ENCODE data around the gene TWNK. TPM values are rescaled to one million over a fixed set of nuclear protein-coding genes. Genes with fewer than 3 reads are reported as not detected.

TWNK gene
- total RNA-seq, 1 experiment from 2014 or later = 38.7 TPM

- H3T11ph ChIP-seq (ENCODE audit: low read length) = no peak overlapping the region
- no peak overlapping the region for H3K18ac ChIP-seq (ENCODE audit: insufficient read length, low read depth, low read length)
- H3K56ac ChIP-seq (ENCODE audit: insufficient read length, low read depth, low read length) = no peak overlapping the region
- H3K79me1 ChIP-seq (ENCODE audit: insufficient read depth, low read depth, low read length, poor library complexity, severe bottlenecking) = no peaks in the 10 kb centered on the region
- no peak overlapping the region for H3K4me2 ChIP-seq (ENCODE audit: insufficient read depth, insufficient read length, low read length)
- H2BK5ac ChIP-seq (ENCODE audit: insufficient read length, low read length) = no peak overlapping the region
- H3K4ac ChIP-seq (ENCODE audit: low read depth, low read length) = no peak overlapping the region
- H3K14ac ChIP-seq (ENCODE audit: insufficient read depth, low read length) = no peak overlapping the region
- Mint-ChIP-seq H3K4me3 (no peak overlapping the region), H3K36me3 (ENCODE audit: insufficient read depth in 1 of 3, low read depth in 3 of 3) (peaks cover 18 to 78% (median 53%) of the 10 kb centered on the region in 3 experiments; a peak in 6 of 7 replicates), H3K27me3 (ENCODE audit: low read depth) (no peaks in the 10 kb centered on the region), H3K9me3 (no peaks in the 10 kb centered on the region), H3K27ac (no peak overlapping the region), H3K4me1 (no peaks in the 10 kb centered on the region)
- DNase-seq = no peak
- H3K23ac ChIP-seq (ENCODE audit: insufficient read length, low read depth, low read length) = no peak overlapping the region
- H3K23me2 ChIP-seq (ENCODE audit: insufficient read length, low read depth, low read length, poor library complexity, severe bottlenecking) = no peaks in the 10 kb centered on the region
- no peak overlapping the region for H2BK15ac ChIP-seq (ENCODE audit: low read depth, low read length)
- H2AFZ ChIP-seq (ENCODE audit: low read length) = no peak overlapping the region
- no peak overlapping the region for H3K9ac ChIP-seq (ENCODE audit: extremely low read depth, insufficient read length, low read length)
- H3K9me3 ChIP-seq (ENCODE audit: control insufficient read depth, low read depth, low read length) = no peaks in the 10 kb centered on the region
- H4K5ac ChIP-seq (ENCODE audit: insufficient read length, low read depth, low read length) = no peak overlapping the region
- H2BK12ac ChIP-seq (ENCODE audit: insufficient read length, low read depth, low read length) = no peak overlapping the region
- H2BK120ac ChIP-seq (ENCODE audit: low read depth, low read length, poor library complexity, severe bottlenecking) = no peak overlapping the region
- no peak overlapping the region for H2AK5ac ChIP-seq (ENCODE audit: insufficient read length, low read length)
- no peaks in the 10 kb centered on the region; the same call in 1 of the 2 replicates for H3K4me1 ChIP-seq (ENCODE audit: insufficient read depth, low read length)
- WGBS (ENCODE audit: extremely low coverage, insufficient read length, low lambda C conversion rate) = no CpG with 5 or more reads among the region's 3 CpGs
- no peak overlapping the region for H2BK20ac ChIP-seq (ENCODE audit: low read depth, low read length, poor library complexity, severe bottlenecking)
- no peaks in the 10 kb centered on the region for H4K20me1 ChIP-seq (ENCODE audit: control insufficient read depth, insufficient read depth, insufficient read length)
- H3K79me2 ChIP-seq (ENCODE audit: insufficient read depth, low read length) = no peaks in the 10 kb centered on the region
- H4K8ac ChIP-seq (replicated peaks; ENCODE audit: insufficient read length, low read depth, low read length) = no peak overlapping the region
- no peak for TF ChIP-seq CTCF (conservative IDR thresholded peaks at IDR 0.05)
- no peak overlapping the region for H4K91ac ChIP-seq (ENCODE audit: insufficient read length, low read depth, low read length)
- no peaks in the 10 kb centered on the region for H3K27me3 ChIP-seq (ENCODE audit: insufficient read depth, low read length)
- no peak overlapping the region for H3K27ac ChIP-seq (ENCODE audit: insufficient read length, low read depth, low read length)
Observed at GRCh38 chr10:100942229-100942628, 45.1 kb upstream of the TWNK start.
